IMR-90 (cell line): ENCODE data around the gene NCAPG2. TPM values are rescaled to one million over a fixed set of nuclear protein-coding genes. Genes with fewer than 3 reads are reported as not detected.

Experiments used
- ATAC-seq: fragments of 200-7000 bp; cut with Tn5 transposase; 2 replicates; pipeline ENCODE4 v1.9.1; 2020; ENCODE audit warnings: low read depth, mild to moderate bottlenecking, moderate library complexity
- BruUV-seq: library from RNA; stranded (reverse); fragments of 400-500 nt; replicated peaks from 2 replicates; lab custom pipeline; 2021; lab: Mats Ljungman, UMichigan
- CTCF ChIA-PET: fragments of 300-600 bp; formaldehyde crosslinking; extraction: SDS; loops from one replicate; lab custom pipeline; 2021; ENCODE audit warnings: antibody characterized with exemption; lab: Yijun Ruan, JAX
- POLR2A ChIA-PET: fragments of 300-600 bp; sonication (Branson Sonifier 250); formaldehyde crosslinking; loops from one replicate; lab custom pipeline; 2022; ENCODE audit warnings: antibody characterized with exemption; ENCODE audit not compliant: unreplicated experiment; lab: Charles Lee
- DNase-seq: peaks from one replicate; pipeline ENCODE4 v3.0.0; 2013
- H2AFZ ChIP-seq: replicated peaks from 2 replicates; pipeline ENCODE3; 2013; ENCODE audit warnings: low read length, mild to moderate bottlenecking; ENCODE audit not compliant: poor library complexity
- H2AK5ac ChIP-seq: 2 replicates; pipeline ENCODE4 v1.6.1; 2013; ENCODE audit warnings: low read depth, low read length, inconsistent platforms
- H2AK9ac ChIP-seq: replicated peaks from 2 replicates; pipeline ENCODE3; 2013; ENCODE audit warnings: mild to moderate bottlenecking, low read depth, low read length, moderate library complexity; ENCODE audit not compliant: poor library complexity
- H2BK120ac ChIP-seq: 2 replicates; pipeline ENCODE4 v1.6.1; 2013; ENCODE audit warnings: low read depth, low read length, inconsistent platforms
- H2BK15ac ChIP-seq: 3 replicates; pipeline ENCODE4 v1.6.1; 2013; ENCODE audit warnings: low read depth, low read length, inconsistent platforms
- H2BK20ac ChIP-seq: 2 replicates; pipeline ENCODE4 v1.6.1; 2013; ENCODE audit warnings: low read depth, mild to moderate bottlenecking, inconsistent platforms, low read length, moderate library complexity
- H2BK5ac ChIP-seq: 2 replicates; pipeline ENCODE4 v1.6.1; 2013; ENCODE audit warnings: mild to moderate bottlenecking, low read depth, low read length, inconsistent platforms; ENCODE audit not compliant: poor library complexity, severe bottlenecking
- H3K14ac ChIP-seq: replicated peaks from 2 replicates; pipeline ENCODE4 v1.6.1; 2013; ENCODE audit warnings: low read depth, low read length, inconsistent platforms
- H3K18ac ChIP-seq: 2 replicates; pipeline ENCODE4 v1.6.1; 2013; ENCODE audit warnings: low read depth, low read length, control low read depth
- H3K23ac ChIP-seq: 2 replicates; pipeline ENCODE4 v1.6.1; 2013; ENCODE audit warnings: low read depth, low read length, inconsistent platforms
- H3K27ac ChIP-seq: 2 replicates; pipeline ENCODE4 v1.5.1; 2013; ENCODE audit warnings: mild to moderate bottlenecking, control low read depth, low read length; ENCODE audit not compliant: insufficient read depth
- H3K27me3 ChIP-seq: 2 replicates; pipeline ENCODE4 v1.6.1; 2013; ENCODE audit warnings: low read length; ENCODE audit not compliant: control insufficient read depth, insufficient read depth
- H3K36me3 ChIP-seq: 2 replicates; pipeline ENCODE4 v1.6.1; 2013; ENCODE audit warnings: low read length, mixed read lengths; ENCODE audit not compliant: control insufficient read depth, insufficient read depth
- H3K4ac ChIP-seq: 2 replicates; pipeline ENCODE4 v1.6.1; 2013; ENCODE audit warnings: low read depth, low read length, inconsistent platforms
- H3K4me1 ChIP-seq: 2 replicates; pipeline ENCODE4 v1.6.1; 2013; ENCODE audit warnings: low read length, mixed read lengths; ENCODE audit not compliant: control insufficient read depth, insufficient read depth
- H3K4me2 ChIP-seq: 2 replicates; pipeline ENCODE4 v1.6.1; 2013; ENCODE audit warnings: low read depth, mild to moderate bottlenecking, control low read depth, low read length, moderate library complexity
- H3K4me3 ChIP-seq: 2 replicates; pipeline ENCODE4 v1.5.1; 2013; ENCODE audit warnings: low read depth, mild to moderate bottlenecking, control low read depth, low read length, moderate library complexity; ENCODE audit not compliant: insufficient read depth
- H3K56ac ChIP-seq: 2 replicates; pipeline ENCODE4 v1.6.1; 2013; ENCODE audit warnings: low read length, inconsistent platforms; ENCODE audit not compliant: insufficient read depth; ENCODE audit errors: extremely low read depth
- H3K79me1 ChIP-seq, 2 experiments: 2 replicates each; pipeline ENCODE4 v1.6.1; 2013; ENCODE audit warnings: low read length in 2 of 2, inconsistent platforms in 1 of 2, low read depth in 1 of 2
- H3K9ac ChIP-seq: 2 replicates; pipeline ENCODE4 v1.6.1; 2013; ENCODE audit warnings: low read depth, low read length, control low read depth
- H3K9me1 ChIP-seq: 2 replicates; pipeline ENCODE4 v1.6.1; 2013; ENCODE audit warnings: low read length, inconsistent platforms; ENCODE audit not compliant: insufficient read depth
- H3K9me3 ChIP-seq: 2 replicates; pipeline ENCODE4 v1.6.1; 2013; ENCODE audit warnings: low read length; ENCODE audit not compliant: control insufficient read depth, insufficient read depth
- H4K20me1 ChIP-seq: 2 replicates; pipeline ENCODE4 v1.6.1; 2013; ENCODE audit warnings: low read length, inconsistent platforms; ENCODE audit not compliant: insufficient read depth
- H4K5ac ChIP-seq: 2 replicates; pipeline ENCODE4 v1.6.1; 2013; ENCODE audit warnings: mild to moderate bottlenecking, low read depth, low read length, control low read depth
- H4K8ac ChIP-seq, 2 experiments: 2 replicates each; pipeline ENCODE4 v1.6.1; 2013; ENCODE audit warnings: low read depth in 2 of 2, low read length in 2 of 2, control low read depth in 1 of 2, inconsistent platforms in 1 of 2
- H4K91ac ChIP-seq: 2 replicates; pipeline ENCODE4 v1.6.1; 2013; ENCODE audit warnings: low read depth, low read length, inconsistent platforms; ENCODE audit not compliant: insufficient read depth
- BHLHE40 ChIP-seq: fragments of 150-350 bp; IDR thresholded peaks from 2 replicates; pipeline ENCODE4 v1.6.1; 2016; ENCODE audit warnings: mild to moderate bottlenecking, low read depth, low read length
- CEBPB ChIP-seq: IDR thresholded peaks from 2 replicates; pipeline ENCODE4 v1.6.1; 2012; ENCODE audit warnings: low read depth, low read length, improper control_type of control experiment
- CHD1 ChIP-seq: IDR thresholded peaks from 2 replicates; pipeline ENCODE4 v1.6.1; 2012; ENCODE audit warnings: low read depth, low read length, improper control_type of control experiment
- MAFK ChIP-seq: IDR thresholded peaks from 2 replicates; pipeline ENCODE4 v1.6.1; 2012; ENCODE audit warnings: low read depth, low read length, improper control_type of control experiment
- MAZ ChIP-seq: IDR thresholded peaks from 2 replicates; pipeline ENCODE4 v1.6.1; 2012; ENCODE audit warnings: low read depth, mild to moderate bottlenecking, low read length, improper control_type of control experiment, moderate library complexity, borderline replicate concordance
- NFE2L2 ChIP-seq: fragments of 150-350 bp; IDR thresholded peaks from 2 replicates; pipeline ENCODE4 v1.6.1; 2016; ENCODE audit warnings: low read depth, mild to moderate bottlenecking, low read length
- POLR2A ChIP-seq: IDR thresholded peaks from 2 replicates; pipeline ENCODE4 v1.6.1; 2012; ENCODE audit warnings: mild to moderate bottlenecking, low read depth, low read length
- RAD21 ChIP-seq: IDR thresholded peaks from 2 replicates; pipeline ENCODE4 v1.6.1; 2012; ENCODE audit warnings: low read length, improper control_type of control experiment
- RCOR1 ChIP-seq: IDR thresholded peaks from 2 replicates; pipeline ENCODE4 v1.6.1; 2012; ENCODE audit warnings: mild to moderate bottlenecking, low read length, improper control_type of control experiment; ENCODE audit not compliant: insufficient replicate concordance
- RFX5 ChIP-seq: IDR thresholded peaks from 2 replicates; pipeline ENCODE4 v1.8.0; 2012; ENCODE audit warnings: low read depth, mild to moderate bottlenecking, low read length, moderate library complexity
- SMC3 ChIP-seq: fragments of 150-350 bp; IDR thresholded peaks from 2 replicates; pipeline ENCODE4 v1.6.1; 2016; ENCODE audit warnings: low read depth, mild to moderate bottlenecking, antibody characterized with exemption, low read length, moderate library complexity
- WGBS, 2 experiments: methylation state at CpG; one replicate each; pipeline versions ENCODE4 v1.1.5 to v1.1.7; 2013; ENCODE audit warnings: missing lambda C conversion rate in 2 of 2; ENCODE audit not compliant: insufficient read length in 1 of 2; ENCODE audit errors: extremely low coverage in 2 of 2; 5-methylcytosine and 5-hydroxymethylcytosine counted together
- dilution Hi-C: fragments of 300-500 bp; cut with HindIII; formaldehyde crosslinking; loops from one replicate; pipeline ENCODE4 v1.14.3; 2018; ENCODE audit warnings: low sequenced_read_pairs; ENCODE audit not compliant: unreplicated experiment
- in situ Hi-C: fragments of 300-500 bp; cut with MboI; formaldehyde crosslinking; loops from 3 replicates; pipeline ENCODE4 v1.14.3; 2019; ENCODE audit warnings: low sequenced_read_pairs, inconsistent platforms, mixed read lengths
- intact Hi-C: fragments of 100-400 bp; cut with micrococcal nuclease; formaldehyde crosslinking; loops from 2 replicates; pipeline ENCODE4 v1.10.0; 2022
- polyA plus RNA-seq, 3 experiments: library from polyadenylated mRNA; depleted of rRNA; stranded (reverse); fragments of >200 nt; gene quantifications; 2 replicates each; pipeline ENCODE4 v1.2.3, GENCODE V29; 2012; ENCODE audit warnings: low replicate concordance in 1 of 3
- total RNA-seq: library from RNA; depleted of rRNA; stranded (reverse); fragments of >200 nt; gene quantifications from 2 replicates; pipeline ENCODE4 v1.2.3, GENCODE V29; 2012
- TF ChIP-seq, protein P1 (sequence below): fragments of 150-350 bp; IDR thresholded peaks from 2 replicates; pipeline ENCODE4 v1.6.1; 2016; ENCODE audit warnings: low read depth, mild to moderate bottlenecking, low read length, moderate library complexity, borderline replicate concordance
- TF ChIP-seq, protein P2 (sequence below): fragments of 150-350 bp; IDR thresholded peaks from 2 replicates; pipeline ENCODE4 v1.6.1; 2017; ENCODE audit warnings: mild to moderate bottlenecking, antibody characterized with exemption, low read length, low read depth
- TF ChIP-seq, protein P3 (sequence below): conservative IDR thresholded peaks from 2 replicates; pipeline ENCODE4 v1.5.1; 2012; ENCODE audit warnings: mild to moderate bottlenecking, low read depth, low read length, improper control_type of control experiment

NCAPG2 gene
- total and polyA plus RNA-seq, 2 of the 4 experiments (the other 2 are of a cell fraction) = 25.6 to 25.8 TPM

DNA sequence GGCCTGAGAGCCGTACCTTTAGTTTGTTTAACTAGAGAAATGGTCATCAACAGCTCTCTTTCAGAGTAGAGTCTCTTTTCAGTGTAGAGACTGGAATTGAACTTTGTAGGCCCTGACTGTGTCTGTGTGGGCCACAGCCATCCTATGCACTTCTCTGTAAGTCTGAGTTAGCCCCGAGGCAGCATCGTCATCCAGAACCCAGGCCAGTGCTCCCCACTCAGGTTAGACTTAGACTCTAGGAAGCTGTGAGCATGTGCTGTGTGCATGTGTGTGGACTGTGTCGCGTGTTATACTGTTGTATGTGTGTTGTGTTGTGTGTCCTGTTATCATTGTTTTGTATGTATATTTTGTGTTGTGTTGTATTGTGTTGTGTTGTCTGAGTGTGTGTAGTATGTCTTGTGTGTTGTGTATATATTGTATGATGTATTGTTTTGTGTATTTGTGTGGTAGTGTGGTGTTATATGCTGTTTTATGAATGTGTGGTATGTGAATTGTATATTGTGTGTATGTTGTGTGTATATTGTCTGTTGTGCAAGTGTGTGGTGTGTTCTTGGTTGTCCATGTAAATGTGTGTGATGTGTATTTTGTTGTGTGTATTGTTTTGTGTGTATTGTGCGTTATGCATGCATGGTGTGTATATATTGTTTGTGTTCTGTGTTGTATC lies 18.1 kb upstream of the NCAPG2 start:
- Histone ChIP-seq H4K91ac (no peak overlapping the region), H2AFZ (peak overlapping the region; percentile 36), H3K4ac (no peak overlapping the region), H2AK9ac (no peak overlapping the region), H3K27ac (no peak overlapping the region), H3K36me3 (no peaks in the 10 kb centered on the region), H3K4me1 (no peaks in the 10 kb centered on the region), H2BK15ac (no peak overlapping the region), H3K56ac (no peak overlapping the region), H2BK120ac (no peak overlapping the region), H3K9me1 (no peaks in the 10 kb centered on the region), H3K14ac (no peak overlapping the region), H3K23ac (no peak overlapping the region), H3K4me3 (no peak overlapping the region), H3K27me3 (no peaks in the 10 kb centered on the region), H2AK5ac (no peak overlapping the region), H3K9me3 (no peaks in the 10 kb centered on the region), H3K18ac (no peak overlapping the region), H2BK5ac (no peak overlapping the region), H3K4me2 (no peak overlapping the region), H4K20me1 (no peaks in the 10 kb centered on the region), H3K9ac (no peak overlapping the region), H2BK20ac (no peak overlapping the region), H4K5ac (no peak overlapping the region), H4K8ac (no peak overlapping the region), H3K79me1 (no peaks in the 10 kb centered on the region)
- ATAC-seq (no peak), DNase-seq (no peak)
- 92% methylated on average over 4 of the region's 6 CpGs; no CpG with 5 or more reads in 1 of the 2 experiments for WGBS, 2 experiments
- CTCF ChIA-PET = no interaction called here
- POLR2A ChIA-PET = no interaction called here
- no peak for TF ChIP-seq CHD1
- no peak for TF ChIP-seq RCOR1
- TF ChIP-seq, protein P1, sequence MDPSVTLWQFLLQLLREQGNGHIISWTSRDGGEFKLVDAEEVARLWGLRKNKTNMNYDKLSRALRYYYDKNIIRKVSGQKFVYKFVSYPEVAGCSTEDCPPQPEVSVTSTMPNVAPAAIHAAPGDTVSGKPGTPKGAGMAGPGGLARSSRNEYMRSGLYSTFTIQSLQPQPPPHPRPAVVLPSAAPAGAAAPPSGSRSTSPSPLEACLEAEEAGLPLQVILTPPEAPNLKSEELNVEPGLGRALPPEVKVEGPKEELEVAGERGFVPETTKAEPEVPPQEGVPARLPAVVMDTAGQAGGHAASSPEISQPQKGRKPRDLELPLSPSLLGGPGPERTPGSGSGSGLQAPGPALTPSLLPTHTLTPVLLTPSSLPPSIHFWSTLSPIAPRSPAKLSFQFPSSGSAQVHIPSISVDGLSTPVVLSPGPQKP = no peak
- no peak for TF ChIP-seq CEBPB
- TF ChIP-seq, protein P2, sequence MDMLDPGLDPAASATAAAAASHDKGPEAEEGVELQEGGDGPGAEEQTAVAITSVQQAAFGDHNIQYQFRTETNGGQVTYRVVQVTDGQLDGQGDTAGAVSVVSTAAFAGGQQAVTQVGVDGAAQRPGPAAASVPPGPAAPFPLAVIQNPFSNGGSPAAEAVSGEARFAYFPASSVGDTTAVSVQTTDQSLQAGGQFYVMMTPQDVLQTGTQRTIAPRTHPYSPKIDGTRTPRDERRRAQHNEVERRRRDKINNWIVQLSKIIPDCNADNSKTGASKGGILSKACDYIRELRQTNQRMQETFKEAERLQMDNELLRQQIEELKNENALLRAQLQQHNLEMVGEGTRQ = no peak
- TF ChIP-seq RAD21 = no peak
- no peak for TF ChIP-seq NFE2L2
- TF ChIP-seq MAFK = no peak
- TF ChIP-seq SMC3 = no peak
- TF ChIP-seq, protein P3, sequence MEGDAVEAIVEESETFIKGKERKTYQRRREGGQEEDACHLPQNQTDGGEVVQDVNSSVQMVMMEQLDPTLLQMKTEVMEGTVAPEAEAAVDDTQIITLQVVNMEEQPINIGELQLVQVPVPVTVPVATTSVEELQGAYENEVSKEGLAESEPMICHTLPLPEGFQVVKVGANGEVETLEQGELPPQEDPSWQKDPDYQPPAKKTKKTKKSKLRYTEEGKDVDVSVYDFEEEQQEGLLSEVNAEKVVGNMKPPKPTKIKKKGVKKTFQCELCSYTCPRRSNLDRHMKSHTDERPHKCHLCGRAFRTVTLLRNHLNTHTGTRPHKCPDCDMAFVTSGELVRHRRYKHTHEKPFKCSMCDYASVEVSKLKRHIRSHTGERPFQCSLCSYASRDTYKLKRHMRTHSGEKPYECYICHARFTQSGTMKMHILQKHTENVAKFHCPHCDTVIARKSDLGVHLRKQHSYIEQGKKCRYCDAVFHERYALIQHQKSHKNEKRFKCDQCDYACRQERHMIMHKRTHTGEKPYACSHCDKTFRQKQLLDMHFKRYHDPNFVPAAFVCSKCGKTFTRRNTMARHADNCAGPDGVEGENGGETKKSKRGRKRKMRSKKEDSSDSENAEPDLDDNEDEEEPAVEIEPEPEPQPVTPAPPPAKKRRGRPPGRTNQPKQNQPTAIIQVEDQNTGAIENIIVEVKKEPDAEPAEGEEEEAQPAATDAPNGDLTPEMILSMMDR = no peak
- TF ChIP-seq RFX5 = no peak
- no peak for TF ChIP-seq POLR2A
- no peak for TF ChIP-seq BHLHE40
- TF ChIP-seq MAZ = no peak
- no TSS peak for BruUV-seq
- in situ Hi-C loops (no loop called here), dilution Hi-C loops (no loop called here), intact Hi-C loops (no loop called here)
